Measurements from ENCODE around the gene PLIN3.
"Not testable (repeated sequence)": the region's sequence is repeated elsewhere in the genome, so short reads cannot be mapped to it uniquely, and the experiment has no call there.

Gene PLIN3

DNA sequence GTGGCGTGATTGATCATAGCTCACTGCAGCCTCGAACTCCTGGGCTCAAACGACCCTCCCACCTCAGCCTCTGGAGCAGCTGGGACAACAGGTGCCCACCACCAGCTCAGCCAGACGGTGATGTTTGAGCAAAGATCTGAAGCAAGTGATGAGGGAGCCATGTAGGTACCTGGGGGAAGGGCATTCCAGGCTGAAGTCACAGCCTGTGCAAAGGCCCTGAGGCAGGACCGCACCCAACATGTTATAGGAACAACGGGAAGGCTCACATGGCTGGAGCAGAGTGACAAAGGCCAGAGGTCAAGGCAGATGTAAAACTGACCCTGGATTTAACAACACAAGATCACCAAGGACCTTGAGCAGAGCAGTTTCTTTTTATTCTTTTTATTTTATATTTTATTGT, 61.1 kb downstream of the PLIN3 start:
- H3K27me3 ChIP-seq (ENCODE audit: insufficient read depth, low read length) = no peaks in the 10 kb centered on the region
- no peak overlapping the region for H3K23ac ChIP-seq (ENCODE audit: low read length)
- no peaks in the 10 kb centered on the region for H3K79me2 ChIP-seq (ENCODE audit: control insufficient read depth, insufficient read depth, low read length, poor library complexity)
- H3K18ac ChIP-seq (ENCODE audit: low read length) = no peak overlapping the region
- H3K27ac ChIP-seq (ENCODE audit: low read depth, low read length) = no peak overlapping the region
- no CpG with 5 or more reads among the region's 6 CpGs for WGBS (ENCODE audit: extremely low coverage, insufficient coverage, insufficient read length)
- no peak overlapping the region for H3K4me2 ChIP-seq (ENCODE audit: low read length)
- DNase-seq = peak; percentile 59 to 80
- no peak overlapping the region for H2BK12ac ChIP-seq (ENCODE audit: low read length)
- peak overlapping the region; percentile 3 for H3K4me3 ChIP-seq (ENCODE audit: low read depth, low read length)
- H2AK5ac ChIP-seq (ENCODE audit: low read length) = no peak overlapping the region
- no peak overlapping the region for H2BK5ac ChIP-seq (ENCODE audit: low read depth, low read length, poor library complexity)
- no peak overlapping the region for H3K4ac ChIP-seq (ENCODE audit: low read depth, low read length)
- H3K14ac ChIP-seq (ENCODE audit: low read length) = no peak overlapping the region
- H2BK120ac ChIP-seq (ENCODE audit: insufficient read depth, low read length, poor library complexity) = no peak overlapping the region
- H3K9ac ChIP-seq (ENCODE audit: low read length) = no peak overlapping the region
- no peaks in the 10 kb centered on the region for H3K79me1 ChIP-seq (ENCODE audit: low read length)
- no peak overlapping the region for H2AFZ ChIP-seq (ENCODE audit: insufficient read depth, low read length, poor library complexity)
- H3K36me3 ChIP-seq (ENCODE audit: control insufficient read depth in 1 of 2, insufficient read depth in 2 of 2, low read length in 2 of 2) = no peaks in the 10 kb centered on the region
- no peaks in the 10 kb centered on the region for H3K4me1 ChIP-seq (ENCODE audit: control insufficient read depth in 1 of 2, insufficient read depth in 2 of 2, low read length in 2 of 2)
- H4K12ac ChIP-seq (ENCODE audit: low read depth, low read length) = no peak overlapping the region
- no peak overlapping the region for H4K8ac ChIP-seq (ENCODE audit: low read depth, low read length)
- H3K9me3 ChIP-seq (ENCODE audit: insufficient read depth, low read depth, low read length) = peaks cover 3% of the 10 kb centered on the region
- no peak overlapping the region for H4K91ac ChIP-seq (ENCODE audit: low read depth, low read length)

DNA sequence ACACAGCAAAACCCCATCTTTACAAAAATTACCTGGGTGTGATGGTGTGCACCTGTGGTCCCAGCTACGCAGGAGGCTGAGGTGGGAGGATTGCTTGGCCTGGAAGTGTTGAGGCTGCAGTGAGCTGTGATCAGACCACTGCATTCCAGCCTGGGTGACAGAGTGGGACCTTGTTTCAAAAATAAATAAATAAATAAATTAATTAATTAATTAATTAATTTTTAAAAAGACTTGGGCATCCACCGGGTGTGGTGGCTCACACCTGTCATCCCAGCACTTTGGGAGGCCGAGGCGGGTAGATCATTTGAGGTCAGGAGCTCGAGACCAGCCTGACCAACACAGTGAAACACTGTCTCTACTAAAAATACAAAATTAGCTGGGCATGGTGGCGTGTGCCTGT, 62.3 kb downstream of the PLIN3 start:
- H4K12ac ChIP-seq (ENCODE audit: low read depth, low read length); H4K8ac ChIP-seq (ENCODE audit: low read depth, low read length); H3K23ac ChIP-seq (ENCODE audit: low read length); H2BK5ac ChIP-seq (ENCODE audit: low read depth, low read length, poor library complexity); H3K4me3 ChIP-seq (ENCODE audit: low read depth, low read length); H3K18ac ChIP-seq (ENCODE audit: low read length); H2AK5ac ChIP-seq (ENCODE audit: low read length); H3K27me3 ChIP-seq (ENCODE audit: insufficient read depth, low read length); H3K4me2 ChIP-seq (ENCODE audit: low read length); H3K14ac ChIP-seq (ENCODE audit: low read length); H3K36me3 ChIP-seq (ENCODE audit: control insufficient read depth in 1 of 2, insufficient read depth in 2 of 2, low read length in 2 of 2); H3K79me2 ChIP-seq (ENCODE audit: control insufficient read depth, insufficient read depth, low read length, poor library complexity); H2AFZ ChIP-seq (ENCODE audit: insufficient read depth, low read length, poor library complexity); DNase-seq; H4K91ac ChIP-seq (ENCODE audit: low read depth, low read length); H3K27ac ChIP-seq (ENCODE audit: low read depth, low read length); H3K9me3 ChIP-seq (ENCODE audit: insufficient read depth, low read depth, low read length); H3K9ac ChIP-seq (ENCODE audit: low read length); H2BK120ac ChIP-seq (ENCODE audit: insufficient read depth, low read length, poor library complexity); H3K79me1 ChIP-seq (ENCODE audit: low read length); H3K4ac ChIP-seq (ENCODE audit: low read depth, low read length); H2BK12ac ChIP-seq (ENCODE audit: low read length); H3K4me1 ChIP-seq (ENCODE audit: control insufficient read depth in 1 of 2, insufficient read depth in 2 of 2, low read length in 2 of 2): not testable (repeated sequence)
- no CpG with 5 or more reads among the region's 6 CpGs for WGBS (ENCODE audit: extremely low coverage, insufficient coverage, insufficient read length)

DNA sequence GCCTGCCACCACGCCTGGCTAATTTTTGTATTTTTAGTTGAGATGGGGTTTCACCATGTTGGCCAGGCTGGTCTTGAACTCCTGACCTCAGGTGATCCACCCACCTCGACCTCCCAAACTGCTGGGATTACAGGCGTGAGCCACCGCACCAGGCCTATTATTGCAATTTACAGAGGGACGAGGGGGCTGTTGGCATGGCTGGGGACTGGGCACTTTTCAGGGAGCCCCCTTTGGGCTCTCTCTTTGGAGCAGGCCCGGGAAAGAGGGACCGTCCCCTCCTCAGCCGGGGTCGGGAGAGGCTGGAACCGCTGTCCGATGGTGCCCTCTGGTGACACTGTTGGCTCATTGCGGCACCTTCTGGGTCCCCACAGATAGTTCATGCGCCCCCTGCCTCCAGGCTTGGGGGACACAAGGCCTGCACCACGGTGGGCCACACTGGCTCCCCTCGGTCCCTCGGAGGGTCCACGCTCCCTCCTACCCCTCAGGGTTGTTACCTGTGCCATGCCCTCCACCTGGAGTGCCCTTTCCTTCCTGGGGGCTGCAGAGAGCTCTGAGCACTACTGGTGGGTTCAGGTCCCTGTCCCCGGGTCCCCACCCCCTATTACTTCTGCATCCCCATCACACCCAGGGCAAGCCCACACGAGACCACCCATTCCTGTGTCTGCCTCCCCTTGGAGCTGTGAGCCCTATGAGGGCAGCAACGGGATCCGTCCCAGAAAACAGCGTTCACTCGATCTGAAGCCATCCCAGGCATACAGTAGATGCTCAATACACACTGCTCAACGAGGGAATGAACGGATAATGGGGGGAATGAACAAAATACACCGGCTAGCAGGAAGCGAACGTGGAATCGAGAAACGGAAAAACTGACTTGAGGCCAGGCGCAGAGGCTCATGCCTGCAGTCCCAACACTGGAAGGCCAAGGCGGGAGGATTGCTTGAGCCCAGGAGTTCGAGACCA, 63.5 kb downstream of the PLIN3 start:
- no peaks in the 10 kb centered on the region for H3K79me2 ChIP-seq (ENCODE audit: control insufficient read depth, insufficient read depth, low read length, poor library complexity)
- no peak overlapping the region for H2AFZ ChIP-seq (ENCODE audit: insufficient read depth, low read length, poor library complexity)
- no peak overlapping the region for H3K4me3 ChIP-seq (ENCODE audit: low read depth, low read length)
- H3K14ac ChIP-seq (ENCODE audit: low read length) = no peak overlapping the region
- peaks cover 3% of the 10 kb centered on the region for H3K9me3 ChIP-seq (ENCODE audit: insufficient read depth, low read depth, low read length)
- H3K27me3 ChIP-seq (ENCODE audit: insufficient read depth, low read length) = no peaks in the 10 kb centered on the region
- no peak overlapping the region for H3K27ac ChIP-seq (ENCODE audit: low read depth, low read length)
- no peak overlapping the region for H3K18ac ChIP-seq (ENCODE audit: low read length)
- no peak overlapping the region for H4K12ac ChIP-seq (ENCODE audit: low read depth, low read length)
- peak in 1 of 2 donors; percentile 68 for DNase-seq
- H2AK5ac ChIP-seq (ENCODE audit: low read length) = no peak overlapping the region
- no peak overlapping the region for H2BK120ac ChIP-seq (ENCODE audit: insufficient read depth, low read length, poor library complexity)
- H4K91ac ChIP-seq (ENCODE audit: low read depth, low read length) = no peak overlapping the region
- H3K4me1 ChIP-seq (ENCODE audit: control insufficient read depth in 1 of 2, insufficient read depth in 2 of 2, low read length in 2 of 2) = peaks cover 0 to 7% of the 10 kb centered on the region in 2 experiments
- H3K4me2 ChIP-seq (ENCODE audit: low read length) = no peak overlapping the region
- H3K23ac ChIP-seq (ENCODE audit: low read length) = no peak overlapping the region
- no peak overlapping the region for H2BK12ac ChIP-seq (ENCODE audit: low read length)
- H3K36me3 ChIP-seq (ENCODE audit: control insufficient read depth in 1 of 2, insufficient read depth in 2 of 2, low read length in 2 of 2) = no peaks in the 10 kb centered on the region
- H3K9ac ChIP-seq (ENCODE audit: low read length) = no peak overlapping the region
- no peak overlapping the region for H4K8ac ChIP-seq (ENCODE audit: low read depth, low read length)
- H3K79me1 ChIP-seq (ENCODE audit: low read length) = peaks cover 5% of the 10 kb centered on the region
- H3K4ac ChIP-seq (ENCODE audit: low read depth, low read length) = no peak overlapping the region
- no CpG with 5 or more reads among the region's 33 CpGs for WGBS (ENCODE audit: extremely low coverage, insufficient coverage, insufficient read length)
- H2BK5ac ChIP-seq (ENCODE audit: low read depth, low read length, poor library complexity) = no peak overlapping the region

DNA sequence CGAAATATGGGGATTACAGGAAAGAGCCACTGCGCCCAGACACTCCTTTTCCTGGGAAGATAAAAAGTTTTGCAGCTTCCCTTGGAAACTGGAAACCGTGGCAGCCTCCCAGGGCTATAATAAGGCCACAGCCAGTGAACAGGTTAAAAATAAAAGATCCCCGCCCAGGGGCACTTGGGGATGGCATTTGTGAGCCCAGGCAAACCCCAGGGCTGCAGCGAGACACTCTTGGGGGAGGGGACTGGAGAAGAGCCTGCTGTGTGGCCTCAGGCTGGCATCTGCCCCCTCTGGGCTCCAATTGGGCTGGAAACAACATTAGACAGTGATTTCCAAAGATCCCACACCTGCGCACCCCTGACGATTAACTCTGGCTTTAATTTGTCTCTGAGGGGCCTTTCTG, 64.8 kb downstream of the PLIN3 start:
- no peak overlapping the region for H3K27ac ChIP-seq (ENCODE audit: low read depth, low read length)
- no peaks in the 10 kb centered on the region for H3K36me3 ChIP-seq (ENCODE audit: control insufficient read depth in 1 of 2, insufficient read depth in 2 of 2, low read length in 2 of 2)
- no peak overlapping the region for H2BK120ac ChIP-seq (ENCODE audit: insufficient read depth, low read length, poor library complexity)
- no peaks in the 10 kb centered on the region for H3K27me3 ChIP-seq (ENCODE audit: insufficient read depth, low read length)
- no peak overlapping the region for H3K4ac ChIP-seq (ENCODE audit: low read depth, low read length)
- H4K12ac ChIP-seq (ENCODE audit: low read depth, low read length) = no peak overlapping the region
- no peak overlapping the region for H3K4me3 ChIP-seq (ENCODE audit: low read depth, low read length)
- no peak overlapping the region for H2BK5ac ChIP-seq (ENCODE audit: low read depth, low read length, poor library complexity)
- no peak for DNase-seq
- no peak overlapping the region for H2AK5ac ChIP-seq (ENCODE audit: low read length)
- H3K79me2 ChIP-seq (ENCODE audit: control insufficient read depth, insufficient read depth, low read length, poor library complexity) = no peaks in the 10 kb centered on the region
- H3K4me2 ChIP-seq (ENCODE audit: low read length) = no peak overlapping the region
- H3K18ac ChIP-seq (ENCODE audit: low read length) = no peak overlapping the region
- H3K23ac ChIP-seq (ENCODE audit: low read length) = no peak overlapping the region
- no peak overlapping the region for H3K9ac ChIP-seq (ENCODE audit: low read length)
- no peak overlapping the region for H4K91ac ChIP-seq (ENCODE audit: low read depth, low read length)
- no CpG with 5 or more reads among the region's 7 CpGs for WGBS (ENCODE audit: extremely low coverage, insufficient coverage, insufficient read length)
- peaks cover 3% of the 10 kb centered on the region for H3K9me3 ChIP-seq (ENCODE audit: insufficient read depth, low read depth, low read length)
- no peak overlapping the region for H3K14ac ChIP-seq (ENCODE audit: low read length)
- peaks cover 0 to 7% of the 10 kb centered on the region in 2 experiments for H3K4me1 ChIP-seq (ENCODE audit: control insufficient read depth in 1 of 2, insufficient read depth in 2 of 2, low read length in 2 of 2)
- H2AFZ ChIP-seq (ENCODE audit: insufficient read depth, low read length, poor library complexity) = no peak overlapping the region
- H3K79me1 ChIP-seq (ENCODE audit: low read length) = peaks cover 5% of the 10 kb centered on the region
- H2BK12ac ChIP-seq (ENCODE audit: low read length) = no peak overlapping the region
- H4K8ac ChIP-seq (ENCODE audit: low read depth, low read length) = no peak overlapping the region
